RWPE1 (cell line): ENCODE data around the gene S1PR3.

Source experiments
- CTCF ChIA-PET: fragments of 350-600 bp; sonication (Branson Sonifier 250); formaldehyde crosslinking; extraction: SDS; loops from one replicate; lab custom pipeline; 2021; lab: Yijun Ruan, JAX
- POLR2A ChIA-PET: fragments of 400-600 bp; formaldehyde crosslinking; extraction: SDS; loops from one replicate; lab custom pipeline; 2020; ENCODE audit warnings: antibody characterized with exemption; ENCODE audit not compliant: low non-redundant PET; lab: Yijun Ruan, JAX
- DNase-seq: peaks from one replicate; pipeline ENCODE4 v3.0.0; 2012; ENCODE audit warnings: low spot score
- H3K27ac ChIP-seq: fragments of 450-650 bp; 2 replicates; pipeline ENCODE4 v1.5.1; 2017
- CTCF ChIP-seq: fragments of 450-650 bp; conservative IDR thresholded peaks from 2 replicates; pipeline ENCODE4 v1.5.1; 2017; ENCODE audit warnings: low read depth, mild to moderate bottlenecking

Gene S1PR3

DNA sequence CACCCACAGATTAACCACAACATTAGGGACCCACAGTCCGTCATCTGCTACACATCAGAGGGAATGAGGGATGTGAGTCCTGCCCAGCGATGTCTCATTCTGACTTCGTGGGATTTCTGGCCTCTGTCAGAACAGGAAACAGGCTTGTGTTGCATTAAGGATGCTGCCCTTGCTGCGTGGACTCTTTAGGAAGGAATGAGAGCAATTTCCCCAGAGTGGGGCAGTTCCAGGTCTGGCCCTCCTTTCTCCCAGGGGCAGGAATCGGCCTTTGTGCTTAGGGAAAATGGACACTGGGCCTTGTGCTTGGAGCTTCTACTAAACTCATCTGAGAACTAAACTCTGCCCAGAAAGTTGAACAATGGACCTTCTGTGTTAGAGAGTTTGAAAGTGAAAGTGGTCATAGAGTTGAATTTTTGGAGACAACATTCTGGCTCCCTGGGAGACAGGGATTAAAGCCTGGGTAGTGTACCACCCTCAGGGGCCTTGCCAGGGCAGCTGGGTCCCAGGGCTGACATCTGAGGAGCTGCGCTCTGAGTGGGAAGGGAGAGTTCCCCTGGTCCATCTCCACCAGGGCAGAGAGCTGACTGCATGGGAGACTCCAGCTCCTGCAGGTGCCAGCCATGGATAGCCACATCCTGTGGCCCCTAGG is 37.8 kb upstream of the S1PR3 start:
- CTCF ChIA-PET: interaction anchor here (0.7 kb wide), 1 partner anchor 81 kb away, joined by 3 read pairs; no protein-coding TSS in a partner anchor
- TF ChIP-seq CTCF: no peak
- POLR2A ChIA-PET: no interaction called here
- H3K27ac ChIP-seq: no peak overlapping the region
- DNase-seq: no peak

DNA sequence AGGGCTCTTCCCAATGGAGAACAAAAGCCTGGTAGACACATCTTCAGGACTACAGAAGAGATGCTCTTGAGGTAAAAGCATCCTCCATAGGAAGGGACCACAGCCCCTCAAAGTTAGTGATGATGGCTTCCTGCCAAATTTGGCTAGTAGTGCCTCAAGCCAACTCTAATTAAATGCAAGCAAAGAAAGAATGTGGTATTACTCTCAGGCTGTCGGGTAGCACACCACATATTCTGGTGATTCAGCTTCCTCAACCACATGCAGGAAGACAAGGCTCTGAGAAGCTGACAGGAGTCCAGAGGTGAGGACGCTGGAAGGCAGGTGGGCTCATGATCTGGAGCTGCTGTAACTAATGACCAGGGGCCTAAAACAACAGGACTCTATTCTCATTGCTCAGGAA is 37.2 kb upstream of the S1PR3 start:
- ChIA-PET CTCF (no interaction called here), POLR2A (no interaction called here)
- no peak for TF ChIP-seq CTCF
- DNase-seq: no peak
- H3K27ac ChIP-seq: no peak overlapping the region

GRCh38 chr9:88957526-88957925 is 33.7 kb upstream of the S1PR3 start:
- no peak for TF ChIP-seq CTCF
- DNase-seq: no peak
- ChIA-PET POLR2A (no interaction called here), CTCF (no interaction called here)
- no peak overlapping the region for H3K27ac ChIP-seq

DNA sequence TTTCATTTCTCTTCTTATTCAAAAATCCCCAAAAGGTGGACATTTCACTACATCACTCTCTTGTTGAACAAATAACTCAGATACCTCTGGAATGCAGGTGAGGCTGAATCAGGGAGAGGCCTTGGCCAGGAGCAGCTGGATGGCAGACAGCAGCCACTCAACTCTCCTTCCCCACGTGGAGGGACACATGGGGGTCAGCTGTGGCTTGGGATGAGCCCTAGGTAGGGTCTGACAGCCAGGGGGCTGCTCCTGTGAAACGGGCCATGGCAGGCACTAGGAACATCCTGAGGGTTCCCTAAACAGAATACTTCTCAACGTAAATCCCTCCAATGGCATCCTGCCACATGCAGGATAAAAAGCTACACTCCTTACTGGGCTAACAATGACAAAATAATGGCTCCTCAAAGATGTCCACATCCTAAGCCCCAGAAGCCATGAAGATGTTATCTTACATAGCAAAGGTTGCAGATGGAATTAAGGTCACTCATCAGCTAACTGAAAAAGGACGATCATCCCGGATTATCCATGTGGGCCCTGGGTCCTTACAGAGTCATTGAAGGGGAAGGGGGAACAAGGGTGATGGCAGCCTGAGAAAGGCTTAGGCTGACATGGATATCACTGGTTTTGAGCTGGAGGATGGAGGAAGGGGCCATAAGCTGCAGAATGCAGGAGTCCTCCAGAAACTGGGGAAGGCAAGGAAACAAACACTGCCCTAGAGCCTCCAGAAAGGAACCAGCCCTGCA is 31.4 kb upstream of the S1PR3 start:
- POLR2A ChIA-PET: interaction anchor here (0.5 kb wide), 1 partner anchor 464 kb away, joined by 3 read pairs; no protein-coding TSS in a partner anchor
- H3K27ac ChIP-seq: no peak overlapping the region
- no peak for TF ChIP-seq CTCF
- DNase-seq: no peak
- CTCF ChIA-PET: no interaction called here

DNA sequence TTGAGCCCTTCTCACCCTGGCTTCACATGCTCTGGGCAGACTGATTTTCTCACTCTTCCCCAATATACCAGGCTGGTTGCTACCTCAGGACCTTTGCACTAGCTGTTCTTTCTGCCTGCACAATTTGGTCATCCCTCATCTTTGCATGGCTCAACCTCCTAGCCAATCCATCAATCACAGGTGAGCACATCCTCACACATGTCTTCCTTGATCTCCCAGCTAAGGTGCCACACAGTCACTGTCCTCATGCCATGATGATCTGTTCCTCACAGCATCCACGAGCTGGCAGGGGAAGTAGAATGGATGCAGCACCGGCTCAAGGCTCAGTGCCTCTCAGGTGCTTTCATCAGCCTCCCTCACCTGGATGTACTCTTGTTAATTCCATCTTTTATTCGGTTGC is 30.6 kb upstream of the S1PR3 start:
- POLR2A ChIA-PET: interaction anchor here (0.5 kb wide), 1 partner anchor 463 kb away, joined by 3 read pairs; no protein-coding TSS in a partner anchor
- H3K27ac ChIP-seq: no peak overlapping the region
- no peak for TF ChIP-seq CTCF
- no peak for DNase-seq
- CTCF ChIA-PET: no interaction called here

GRCh38 chr9:88965473-88965872 is 25.8 kb upstream of the S1PR3 start:
- no peak overlapping the region for H3K27ac ChIP-seq
- POLR2A ChIA-PET: no interaction called here
- DNase-seq: no peak
- no peak for TF ChIP-seq CTCF
- CTCF ChIA-PET: no interaction called here
